HS-27A (cell line): ENCODE data around the gene GMDS.
A peak's percentile ranks its signal among the peaks of the same experiment; 100 is the strongest.

ENCODE experiments used
- DNase-seq: peaks from one replicate; pipeline ENCODE4 v3.0.0-alpha.2; 2012; ENCODE audit warnings: low read depth, missing footprints

GMDS gene

DNA sequence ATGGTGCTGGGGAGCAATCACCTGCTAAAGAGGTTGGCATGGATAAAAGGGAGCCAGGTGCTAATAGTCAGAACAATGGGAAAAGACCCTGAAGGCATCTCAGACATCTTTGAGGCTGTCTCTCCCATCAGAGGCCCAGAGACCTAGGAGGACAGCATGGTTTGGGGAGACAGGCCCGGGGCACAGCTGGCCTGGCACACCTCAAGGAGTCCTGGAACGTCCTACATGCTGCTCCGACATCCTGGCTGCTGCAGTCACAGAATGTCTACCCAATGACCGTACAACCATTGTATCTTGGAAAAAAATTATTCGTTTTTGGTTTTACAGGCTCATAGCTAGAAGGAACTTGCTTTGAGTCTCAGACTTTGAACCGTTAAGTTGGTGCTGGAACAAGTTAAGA, 4.4 kb downstream of the GMDS start:
- no peak for DNase-seq

DNA sequence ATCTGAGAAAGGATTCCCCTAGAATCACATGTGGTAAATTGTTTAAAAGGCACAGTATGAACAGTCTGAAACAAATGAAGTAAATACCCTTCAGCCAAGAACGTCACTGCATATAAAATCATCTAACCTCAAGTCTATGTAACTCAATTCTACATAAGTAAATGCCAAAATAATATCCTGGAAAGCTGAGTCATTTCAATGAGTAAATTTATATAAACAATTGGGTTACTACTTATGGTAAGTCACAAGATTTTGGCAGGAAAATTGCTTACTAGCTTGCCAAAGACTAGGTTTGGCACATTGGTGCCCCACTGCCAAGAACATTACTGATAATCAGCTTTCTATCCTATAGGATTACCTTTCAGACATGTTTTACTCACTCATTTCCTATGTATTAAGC, 8.4 kb downstream of the GMDS start:
- DNase-seq = peak; percentile 55

DNA sequence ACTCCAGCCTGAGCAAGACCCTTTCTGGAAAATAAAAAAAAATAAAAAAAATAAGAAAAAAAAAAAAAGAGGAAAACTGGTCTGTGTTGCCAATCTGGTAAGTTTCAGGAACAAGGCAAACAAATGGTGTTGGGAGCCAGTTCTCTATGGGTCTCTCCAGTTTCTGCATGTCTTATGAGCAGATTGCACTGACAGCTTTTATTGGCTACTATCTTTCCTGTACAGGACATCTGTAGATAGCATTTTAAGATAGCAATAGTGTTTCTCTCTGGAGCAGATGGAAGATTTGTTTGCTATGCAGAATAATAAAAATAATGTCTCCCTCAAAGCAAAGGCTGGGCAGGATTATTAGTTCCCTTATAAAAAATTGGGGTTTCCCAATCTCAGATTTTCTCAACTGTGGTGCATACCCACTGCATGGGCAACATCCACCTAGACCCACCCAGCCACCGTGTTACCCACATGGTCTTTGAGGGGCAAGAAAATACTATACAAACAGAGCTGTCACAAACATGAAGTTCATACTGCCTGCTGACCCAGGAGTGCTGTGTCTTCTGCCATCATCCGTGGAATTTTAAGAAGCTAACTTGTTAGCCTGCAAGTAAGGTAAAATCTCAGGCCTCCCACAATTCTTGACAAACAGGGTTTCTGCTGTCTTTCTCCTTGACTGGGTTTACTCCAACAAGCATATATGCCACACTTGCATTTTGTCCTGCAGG, 9.5 kb downstream of the GMDS start:
- no peak for DNase-seq

DNA sequence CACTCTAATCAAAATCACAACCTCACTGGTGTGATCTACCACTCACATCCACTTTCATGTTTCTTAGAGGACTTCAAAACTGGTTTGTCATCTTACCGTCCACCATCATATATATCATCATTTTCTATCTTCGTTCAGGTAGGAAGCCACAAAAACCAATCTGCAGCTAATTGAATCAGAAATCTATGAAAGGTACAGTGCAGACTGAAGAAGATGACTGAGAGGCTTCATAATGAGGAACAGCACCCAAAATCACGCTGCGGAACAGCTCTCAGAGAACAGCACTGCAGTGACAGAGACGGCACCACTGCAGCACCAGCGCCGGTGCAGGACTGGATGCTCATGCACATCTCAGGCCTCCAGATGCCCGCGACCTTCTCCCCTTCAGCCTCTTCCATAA, 13.0 kb downstream of the GMDS start:
- no peak for DNase-seq

DNA sequence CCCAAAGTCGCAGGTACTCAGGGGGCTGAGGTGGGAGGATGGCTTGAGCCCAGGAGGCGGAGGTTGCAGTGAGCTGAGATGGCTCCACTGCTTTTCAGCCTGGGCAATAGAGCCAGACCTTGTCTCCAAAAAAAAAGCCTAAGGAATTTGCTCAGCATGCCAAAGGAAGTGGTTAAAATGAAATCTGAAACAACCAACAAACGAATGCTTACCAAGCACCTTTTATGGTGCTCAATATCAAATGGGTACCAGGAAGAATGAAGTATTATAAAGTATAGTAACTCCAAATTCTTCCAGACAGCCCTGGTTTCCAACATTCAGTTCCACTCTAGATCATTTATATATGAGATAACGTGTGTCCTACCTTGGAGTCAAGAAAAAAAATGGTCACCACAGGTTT, 14.0 kb downstream of the GMDS start:
- peak; percentile 22 for DNase-seq

DNA sequence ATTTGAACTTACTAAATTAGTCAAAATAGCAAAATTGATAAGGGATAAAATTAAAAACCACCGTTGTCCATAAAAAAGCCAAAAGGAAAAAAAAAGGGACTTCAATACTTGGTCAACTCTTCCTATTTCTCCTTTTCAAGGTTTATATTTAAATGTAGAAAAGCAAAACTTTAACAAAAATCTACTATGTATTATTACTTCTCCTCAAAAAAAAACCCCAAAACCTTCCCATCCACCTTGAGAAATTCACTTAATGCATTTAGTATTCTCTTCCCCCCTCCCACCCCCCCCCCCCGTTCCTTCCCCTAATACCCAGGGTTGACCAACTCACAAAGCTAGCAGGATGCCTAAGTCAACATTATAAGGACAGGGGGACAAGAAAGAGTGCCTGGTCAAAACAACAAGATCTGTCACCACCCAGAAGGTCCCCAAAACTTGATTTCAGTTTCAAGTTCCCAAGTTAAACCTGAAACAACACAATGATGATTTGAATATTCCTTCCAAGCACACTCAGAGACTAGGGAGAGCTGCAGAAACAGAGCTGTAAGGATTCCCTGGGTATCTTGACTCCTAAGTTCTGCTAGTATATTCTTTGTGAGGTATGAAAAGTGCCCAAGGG, 14.6 kb downstream of the GMDS start:
- DNase-seq = no peak

DNA sequence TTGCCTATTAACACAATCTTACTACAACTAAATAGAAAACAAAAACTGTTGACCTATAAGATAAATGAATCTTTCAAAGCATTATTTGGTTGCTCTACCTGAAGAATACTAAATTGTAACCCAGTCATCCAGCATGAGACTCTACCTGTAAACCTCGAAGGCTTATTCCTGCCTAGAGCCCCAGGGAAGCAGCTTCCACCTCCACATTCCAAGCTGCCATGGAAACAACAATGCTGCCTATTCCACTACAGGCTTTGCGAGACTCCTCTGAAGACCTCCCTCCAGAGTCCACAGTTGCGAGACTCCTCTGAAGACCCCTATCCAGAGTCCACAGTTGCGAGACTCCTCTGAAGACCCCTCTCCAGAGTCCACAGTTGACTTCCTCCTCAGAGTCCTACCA, 15.7 kb downstream of the GMDS start:
- no peak for DNase-seq

DNA sequence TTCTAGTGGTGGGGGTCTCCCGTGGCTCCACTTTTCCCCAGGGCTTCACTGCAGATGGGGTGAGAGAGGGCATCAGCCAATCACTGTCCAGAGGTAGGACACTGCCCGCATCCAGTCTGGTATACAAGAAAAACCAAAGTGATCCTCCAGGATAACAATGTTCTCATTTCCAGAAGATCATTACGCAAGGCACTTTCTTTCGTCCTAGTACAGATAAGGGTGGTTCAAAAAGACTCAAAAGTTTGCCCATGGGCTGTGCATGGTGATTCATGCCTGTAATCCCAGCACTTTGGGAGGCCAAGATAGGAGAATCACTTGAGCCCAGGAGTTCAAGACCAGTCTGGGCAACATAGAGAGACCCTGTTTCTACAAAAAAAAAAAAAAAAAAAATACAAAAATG, 16.4 kb downstream of the GMDS start:
- no peak for DNase-seq

DNA sequence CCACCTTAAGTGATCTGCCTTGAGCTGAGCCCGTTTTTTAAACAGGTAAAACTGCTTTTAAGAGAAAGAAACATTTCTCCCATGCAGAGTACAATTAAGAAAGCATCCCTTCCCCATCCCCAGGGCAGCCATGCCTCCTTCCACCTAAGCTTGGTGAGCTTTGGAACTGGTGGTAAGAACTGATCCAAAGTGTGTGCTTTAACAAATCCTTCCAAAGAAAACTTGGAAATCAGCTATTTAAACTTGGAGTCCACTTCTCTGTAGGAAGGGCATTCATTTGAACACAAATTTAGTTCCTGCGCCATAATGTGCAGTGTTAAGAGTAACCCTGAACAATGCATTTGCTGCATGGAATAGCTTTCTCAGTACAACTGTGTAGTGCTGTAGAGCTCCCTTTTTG, 17.0 kb downstream of the GMDS start:
- no peak for DNase-seq

DNA sequence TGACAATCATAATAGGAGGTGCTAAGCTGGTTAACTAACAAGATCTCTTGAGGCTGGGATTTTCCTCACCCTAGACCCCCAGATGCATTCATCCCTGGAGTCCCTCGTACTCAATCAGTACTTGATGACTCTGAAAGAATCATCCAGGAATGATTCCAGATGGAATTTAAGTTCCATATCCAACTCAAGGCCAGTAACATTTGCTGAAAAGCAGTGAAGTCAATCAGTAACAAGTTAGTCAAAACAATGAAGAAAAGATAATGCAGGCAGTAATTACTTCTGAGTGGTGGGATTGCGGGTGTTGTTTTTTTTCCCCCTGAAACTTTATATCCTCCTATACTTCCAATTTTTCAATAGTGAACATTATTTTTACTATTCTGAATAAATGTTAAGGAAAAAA, 18.6 kb downstream of the GMDS start:
- no peak for DNase-seq

DNA sequence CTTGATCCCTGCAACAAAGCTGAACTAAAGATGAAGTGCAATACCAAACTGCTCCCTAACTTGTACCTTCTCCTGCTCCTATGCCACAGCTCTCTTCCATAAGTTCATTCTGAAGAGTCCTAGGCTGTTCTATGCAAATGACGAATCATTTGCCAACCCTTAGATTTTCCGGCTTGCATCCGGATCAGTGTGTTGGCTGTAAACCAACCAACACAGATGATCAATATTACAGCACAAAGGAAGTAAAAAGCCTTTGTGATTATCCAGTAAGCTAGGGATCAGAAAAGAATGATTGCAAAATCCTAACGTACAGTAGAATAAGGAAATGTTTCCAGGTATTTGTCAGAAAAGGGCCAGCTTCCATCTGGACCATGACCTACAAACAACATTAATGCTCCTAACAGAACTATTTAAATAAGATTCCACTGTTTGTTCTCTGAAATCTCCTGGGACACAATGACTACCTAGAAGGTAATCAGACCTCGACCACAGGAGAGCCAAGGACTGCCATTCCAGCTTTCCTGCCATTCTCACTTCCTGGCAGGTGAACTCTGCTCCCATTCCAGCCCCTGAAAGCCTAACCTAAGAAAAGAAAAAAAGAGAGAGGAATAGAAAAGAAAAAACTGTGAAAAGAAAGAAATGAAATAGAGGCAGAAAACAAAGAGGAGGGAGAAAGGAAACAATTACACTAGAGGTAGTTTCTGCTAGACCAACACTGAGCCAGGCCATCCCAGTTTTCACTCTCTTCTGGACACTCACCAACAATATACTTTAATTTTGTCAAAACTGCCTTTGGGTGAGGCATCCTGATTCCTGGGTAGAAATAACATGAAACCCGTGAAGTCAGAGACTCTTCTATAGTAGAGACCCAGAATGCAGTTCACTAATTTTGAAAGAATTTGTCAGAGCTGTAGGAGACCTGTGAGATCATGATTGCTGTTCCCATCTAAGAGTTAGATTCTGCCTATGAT, 19.7 kb downstream of the GMDS start:
- DNase-seq = no peak

DNA sequence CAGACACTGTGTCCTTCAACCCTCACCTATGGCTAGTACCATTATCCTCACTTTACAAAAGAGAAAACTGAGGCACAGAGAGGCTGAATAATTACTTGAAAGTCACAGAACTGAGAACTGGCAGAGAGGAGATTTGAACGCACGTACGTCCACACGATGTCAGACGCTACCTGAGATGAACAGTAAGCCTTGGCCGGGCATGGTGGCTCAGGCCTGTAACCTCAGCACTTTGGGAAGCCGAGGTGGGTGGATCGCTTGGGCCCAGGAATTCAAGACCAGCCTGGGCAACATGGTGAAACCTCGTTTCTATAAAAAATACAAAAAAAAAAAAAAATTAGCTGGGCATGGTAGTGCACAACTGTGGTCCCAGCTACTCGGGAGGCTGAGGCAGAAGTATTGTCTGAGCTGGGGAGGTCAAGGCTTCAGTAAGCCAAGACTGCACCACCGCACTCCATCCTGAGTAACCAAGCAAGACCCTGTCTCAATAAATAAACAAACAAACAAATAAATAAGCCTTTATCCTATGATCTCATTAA, 20.5 kb downstream of the GMDS start:
- DNase-seq = no peak

DNA sequence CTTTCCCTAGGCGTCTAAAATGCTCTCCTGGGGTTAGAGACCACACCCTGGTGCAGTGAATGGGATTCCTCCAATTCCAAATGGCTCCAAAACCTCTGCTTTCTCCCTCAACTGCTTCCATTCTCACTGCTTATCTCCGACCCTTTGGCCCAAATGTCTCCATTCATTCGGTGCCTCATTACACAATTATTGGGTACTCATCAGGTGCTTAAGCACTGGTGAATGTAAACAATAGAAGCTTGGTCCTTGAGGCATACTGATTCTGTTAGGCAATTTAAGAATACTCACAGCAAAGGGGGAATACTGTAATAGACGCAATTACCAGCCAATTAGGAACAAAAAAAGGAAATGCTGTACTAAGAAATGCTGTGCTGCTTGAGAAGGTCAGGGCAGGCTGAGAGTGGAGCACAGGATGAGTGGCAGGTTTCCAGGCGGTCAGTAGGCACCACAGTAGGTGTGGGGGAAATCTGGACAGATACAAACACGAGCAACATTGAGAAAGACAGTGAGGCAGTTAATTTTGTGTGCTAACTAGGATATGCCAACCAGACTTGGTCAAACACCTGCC, 23.0 kb downstream of the GMDS start:
- no peak for DNase-seq

DNA sequence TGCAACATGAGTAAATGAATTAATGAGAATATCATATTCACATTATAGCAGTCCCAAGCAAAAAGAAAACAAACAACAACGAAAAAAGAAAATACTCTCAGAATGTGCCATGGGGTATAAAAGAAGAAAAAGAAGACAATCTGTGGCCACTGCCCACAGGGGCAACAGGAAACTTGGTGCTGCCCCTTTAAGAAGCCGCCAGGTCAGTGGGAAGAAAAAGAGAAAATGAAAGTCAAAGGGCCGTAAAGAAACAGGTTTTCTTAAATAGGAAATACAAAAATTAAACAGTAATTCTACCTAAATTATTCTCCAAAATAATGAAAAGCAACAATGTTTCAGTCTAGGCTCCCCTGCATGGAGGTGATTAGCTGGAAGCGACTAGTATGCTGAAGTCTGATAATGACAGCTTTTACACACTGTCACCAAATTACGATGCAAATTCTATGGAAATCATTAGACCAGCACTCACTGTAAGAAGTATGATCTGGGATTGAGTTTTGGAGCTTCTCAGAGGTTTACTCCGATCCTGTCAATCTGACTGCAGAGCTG, 23.6 kb downstream of the GMDS start:
- no peak for DNase-seq

DNA sequence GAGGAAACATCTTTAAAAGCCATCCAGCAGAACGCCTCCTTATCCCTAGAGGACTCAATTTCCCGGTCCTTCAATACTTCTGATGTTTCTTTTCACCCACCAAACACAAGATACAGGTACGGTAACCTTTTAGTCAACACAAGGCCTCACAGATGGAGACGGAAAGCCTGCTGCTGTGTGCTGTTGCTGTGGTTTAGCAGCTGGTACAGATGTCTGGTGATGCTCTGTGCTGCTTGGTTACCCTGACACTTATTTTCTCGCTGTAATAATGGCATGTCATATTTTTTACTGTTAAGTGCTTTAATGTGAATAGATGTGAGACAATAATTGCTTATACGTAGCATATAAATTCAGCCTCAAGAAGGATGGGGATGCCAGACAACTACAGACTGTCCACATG, 25.3 kb downstream of the GMDS start:
- no peak for DNase-seq

DNA sequence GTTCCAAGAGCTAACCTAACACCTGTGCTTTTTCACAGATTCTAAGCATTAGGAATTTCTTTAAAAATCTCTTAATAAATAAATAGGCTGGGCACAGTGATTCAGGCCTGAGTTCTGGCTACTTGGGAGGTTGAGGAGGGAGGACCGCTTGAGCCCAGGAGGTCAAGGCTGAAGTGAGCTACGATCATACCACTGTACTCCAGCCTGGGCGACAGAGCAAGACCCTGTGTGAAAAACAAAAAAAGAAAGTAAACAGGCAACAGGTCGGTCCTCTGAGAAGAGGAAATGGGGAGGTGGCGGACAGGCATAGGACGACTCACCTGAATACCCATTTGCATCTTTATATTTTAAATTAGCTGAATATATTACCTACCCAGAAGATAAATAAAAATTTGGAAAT, 26.5 kb downstream of the GMDS start:
- no peak for DNase-seq

DNA sequence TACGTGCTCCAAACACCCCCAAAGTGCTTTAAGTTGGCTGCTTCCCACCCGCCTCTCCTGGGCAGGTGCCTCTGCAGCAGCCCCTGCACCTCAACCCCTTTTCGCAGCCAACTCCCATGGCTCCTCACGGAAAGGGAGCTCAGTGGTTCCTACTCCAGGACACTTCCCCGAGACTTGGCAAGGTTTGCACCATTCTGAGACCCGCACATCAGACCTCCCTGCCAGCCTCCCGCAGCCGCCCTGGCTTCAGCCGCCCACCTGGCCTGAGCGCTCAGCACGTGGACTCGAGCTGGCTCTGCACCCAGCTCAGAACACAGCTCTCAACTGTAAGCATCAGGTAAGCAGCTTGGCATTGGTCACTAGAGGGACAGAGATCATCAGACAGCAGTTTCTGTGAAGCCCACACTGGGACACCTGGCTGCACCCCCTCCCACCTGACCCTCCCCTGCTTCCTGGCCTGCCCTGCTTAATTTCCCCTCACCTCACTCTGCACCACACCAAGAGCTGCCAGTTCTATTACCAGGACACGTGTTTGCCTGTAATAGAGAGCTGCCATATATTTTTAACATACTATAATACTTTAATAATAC, 28.5 kb downstream of the GMDS start:
- no peak for DNase-seq

DNA sequence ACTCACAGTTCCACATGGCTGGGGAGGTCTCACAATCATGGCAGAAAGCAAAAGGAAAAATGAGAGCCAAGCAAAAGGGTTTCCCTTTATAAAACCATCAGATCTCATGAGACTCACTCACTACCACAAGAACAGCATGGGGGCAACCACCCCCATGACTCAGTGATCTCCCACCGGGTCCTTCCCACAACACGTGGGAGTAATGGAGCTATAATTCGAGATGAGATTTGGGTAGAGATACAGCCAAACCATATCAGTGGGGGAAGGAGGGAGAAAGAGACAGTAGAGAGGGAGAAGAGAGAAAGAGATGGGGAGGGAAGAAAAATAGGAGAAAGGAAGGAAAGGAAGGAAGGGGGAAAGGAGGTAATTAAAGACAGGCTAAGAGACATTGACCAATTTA, 30.1 kb downstream of the GMDS start:
- DNase-seq = no peak

DNA sequence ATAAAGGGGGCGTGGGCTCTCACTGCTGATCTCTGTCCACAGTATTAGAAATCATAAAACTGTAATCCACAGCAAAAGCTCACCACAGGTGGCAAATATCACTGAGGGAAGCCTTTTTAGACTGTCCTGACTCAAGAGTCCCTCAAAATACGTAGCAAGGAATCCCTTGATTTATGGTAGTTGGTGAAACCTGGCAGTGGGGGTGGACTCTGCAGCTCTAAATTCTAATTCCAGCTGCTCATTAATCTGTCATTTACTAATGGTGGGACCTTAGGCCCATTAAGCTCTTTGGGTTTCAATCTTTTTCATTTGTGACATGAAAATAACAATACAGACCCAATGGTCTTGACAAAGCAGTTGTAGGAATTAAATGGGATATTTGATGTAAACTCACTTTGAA, 32.3 kb downstream of the GMDS start:
- DNase-seq = no peak

DNA sequence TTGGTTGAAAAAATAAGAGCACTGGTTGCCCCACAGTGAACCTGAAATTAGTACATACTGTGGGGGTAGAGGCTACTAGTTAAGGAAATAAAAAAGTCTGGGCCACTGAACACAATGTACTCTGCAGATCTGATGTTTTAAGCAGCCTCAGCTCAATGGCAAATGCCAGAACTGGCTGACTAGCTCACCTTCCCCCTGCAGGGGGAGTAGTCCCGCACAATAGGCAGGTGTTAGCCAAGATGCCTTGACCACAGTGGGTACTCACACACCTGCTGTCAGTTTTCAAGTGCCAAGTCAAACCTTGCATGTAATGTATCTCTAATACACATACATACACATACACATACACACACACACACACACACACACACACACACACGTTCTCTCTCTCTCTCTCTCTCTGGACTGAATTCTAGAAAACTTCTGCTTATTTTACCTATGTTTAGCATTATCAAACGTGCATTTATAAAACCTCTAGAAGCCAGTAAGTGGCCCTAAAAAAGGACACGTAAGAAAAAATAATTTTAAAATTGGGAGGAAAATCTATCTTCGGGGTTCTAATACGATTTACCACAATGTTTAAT, 36.1 kb downstream of the GMDS start:
- DNase-seq = no peak

DNA sequence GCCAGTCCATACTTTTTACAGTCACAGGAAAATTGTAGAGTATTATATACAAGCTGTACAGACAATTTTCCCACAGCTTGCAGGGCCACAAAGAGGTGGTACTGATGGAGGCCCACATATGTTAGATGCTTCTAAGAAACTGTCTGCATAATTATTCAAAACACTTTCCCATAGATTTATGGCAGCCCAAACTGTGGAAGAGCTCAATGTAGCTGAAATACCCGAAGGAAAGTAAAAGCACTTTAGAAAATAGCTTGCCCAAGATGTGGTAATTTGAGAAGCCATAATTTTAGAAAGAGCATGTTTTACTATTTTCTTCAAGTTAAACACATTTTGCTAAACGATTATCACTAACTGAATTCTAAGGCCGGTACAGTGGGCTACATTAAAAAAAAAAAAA, 36.9 kb downstream of the GMDS start:
- DNase-seq = no peak
